Measurements from ENCODE around the gene C2CD4C.

The C2CD4C gene

GRCh38 chr19:369256-369655 is 39.7 kb downstream of the C2CD4C start:
- DNase-seq (ENCODE audit: low read depth) = no peak
- TF ChIP-seq CTCF (conservative IDR thresholded peaks at IDR 0.05; ENCODE audit: low read depth, low read length) = no peak
- no peak overlapping the region for H3K4me3 ChIP-seq (ENCODE audit: low read length)

GRCh38 chr19:368630-369024 is 40.3 kb downstream of the C2CD4C start:
- H3K4me3 ChIP-seq (ENCODE audit: low read length) = no peak overlapping the region
- TF ChIP-seq CTCF (conservative IDR thresholded peaks at IDR 0.05; ENCODE audit: low read depth, low read length) = no peak
- no peak for DNase-seq (ENCODE audit: low read depth)

- DNase-seq (ENCODE audit: low read depth) = no peak
- no peak overlapping the region for H3K4me3 ChIP-seq (ENCODE audit: low read length)
- TF ChIP-seq CTCF (conservative IDR thresholded peaks at IDR 0.05; ENCODE audit: low read depth, low read length) = no peak
Observed at GRCh38 chr19:367963-368629, 40.9 kb downstream of the C2CD4C start.

- no peak overlapping the region for H3K4me3 ChIP-seq (ENCODE audit: low read length)
- no peak for DNase-seq (ENCODE audit: low read depth)
- no peak for TF ChIP-seq CTCF (conservative IDR thresholded peaks at IDR 0.05; ENCODE audit: low read depth, low read length)
Observed at GRCh38 chr19:367561-367960, 41.4 kb downstream of the C2CD4C start.

DNA sequence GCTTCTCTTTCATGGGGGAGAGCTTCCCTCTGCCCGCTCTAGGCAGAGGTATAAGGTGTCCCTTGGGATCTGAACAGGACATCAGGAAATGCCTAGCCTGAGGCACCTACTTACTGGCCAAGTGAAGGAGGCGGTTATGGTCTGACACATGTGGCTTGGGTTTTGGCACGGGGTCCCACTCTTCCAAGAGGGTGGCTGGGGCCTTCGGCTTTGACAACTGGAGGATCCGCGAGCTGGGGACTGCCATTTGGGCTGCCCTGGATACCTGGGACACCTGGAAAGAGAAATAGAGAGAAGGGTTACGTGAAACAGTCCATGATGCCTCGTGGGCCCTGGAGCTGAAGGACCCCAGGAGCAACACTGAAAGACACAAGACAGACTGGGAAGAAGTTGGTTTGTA is 42.0 kb downstream of the C2CD4C start:
- no peak for DNase-seq (ENCODE audit: low read depth)
- TF ChIP-seq CTCF (conservative IDR thresholded peaks at IDR 0.05; ENCODE audit: low read depth, low read length) = no peak
- no peak overlapping the region for H3K4me3 ChIP-seq (ENCODE audit: low read length)

DNA sequence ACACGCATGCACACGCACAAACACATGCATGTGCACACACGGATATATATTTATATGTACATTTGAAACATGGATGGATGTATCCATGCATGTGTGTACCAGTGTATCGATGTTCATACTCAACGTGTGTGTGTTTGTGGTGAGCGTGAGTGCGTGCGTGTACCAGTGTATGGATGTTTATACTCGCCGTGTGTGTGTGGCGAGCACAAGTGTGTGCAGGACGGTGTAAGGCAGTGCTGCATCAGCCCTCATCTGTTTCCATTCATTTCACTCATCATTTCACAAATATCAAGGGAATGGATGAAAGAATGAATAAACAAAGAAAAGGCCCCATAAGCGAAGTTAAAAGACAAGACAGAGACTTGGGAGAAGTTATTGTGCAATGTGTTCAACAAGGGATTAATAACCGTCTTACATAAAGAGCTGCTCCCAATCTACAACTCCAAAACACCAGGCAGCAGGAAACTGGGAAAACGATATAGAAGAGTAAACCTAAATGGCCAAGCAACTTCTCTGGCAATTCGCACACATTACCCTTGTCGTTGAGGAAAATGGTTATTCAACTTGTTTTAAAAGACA is 42.7 kb downstream of the C2CD4C start:
- H3K4me3 ChIP-seq (ENCODE audit: low read length) = no peak overlapping the region
- no peak for TF ChIP-seq CTCF (conservative IDR thresholded peaks at IDR 0.05; ENCODE audit: low read depth, low read length)
- no peak for DNase-seq (ENCODE audit: low read depth)

All from retinal pigment epithelial cell (primary cell).